GM13977 (cell line): ENCODE data around the gene AZI2.

Experiments
- DNase-seq: peaks from one replicate; pipeline ENCODE4 v3.0.0; 2012; ENCODE audit warnings: low spot score
- in situ Hi-C: fragments of 300-500 bp; cut with MboI; formaldehyde crosslinking; loops from one replicate; pipeline ENCODE4 v1.12.0; 2022; ENCODE audit warnings: low sequenced_read_pairs, low pct_unique_long_range_greater_than_20kb, mixed read lengths, inconsistent platforms; ENCODE audit not compliant: unreplicated experiment
- TF ChIP-seq, protein P1 (sequence below): IDR thresholded peaks from 2 replicates; pipeline ENCODE4 v1.5.1; 2012; ENCODE audit warnings: mild to moderate bottlenecking, control low read depth; ENCODE audit not compliant: insufficient read depth; ENCODE audit errors: extremely low read depth, missing control alignments

Gene AZI2, protein sequence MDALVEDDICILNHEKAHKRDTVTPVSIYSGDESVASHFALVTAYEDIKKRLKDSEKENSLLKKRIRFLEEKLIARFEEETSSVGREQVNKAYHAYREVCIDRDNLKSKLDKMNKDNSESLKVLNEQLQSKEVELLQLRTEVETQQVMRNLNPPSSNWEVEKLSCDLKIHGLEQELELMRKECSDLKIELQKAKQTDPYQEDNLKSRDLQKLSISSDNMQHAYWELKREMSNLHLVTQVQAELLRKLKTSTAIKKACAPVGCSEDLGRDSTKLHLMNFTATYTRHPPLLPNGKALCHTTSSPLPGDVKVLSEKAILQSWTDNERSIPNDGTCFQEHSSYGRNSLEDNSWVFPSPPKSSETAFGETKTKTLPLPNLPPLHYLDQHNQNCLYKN

DNA sequence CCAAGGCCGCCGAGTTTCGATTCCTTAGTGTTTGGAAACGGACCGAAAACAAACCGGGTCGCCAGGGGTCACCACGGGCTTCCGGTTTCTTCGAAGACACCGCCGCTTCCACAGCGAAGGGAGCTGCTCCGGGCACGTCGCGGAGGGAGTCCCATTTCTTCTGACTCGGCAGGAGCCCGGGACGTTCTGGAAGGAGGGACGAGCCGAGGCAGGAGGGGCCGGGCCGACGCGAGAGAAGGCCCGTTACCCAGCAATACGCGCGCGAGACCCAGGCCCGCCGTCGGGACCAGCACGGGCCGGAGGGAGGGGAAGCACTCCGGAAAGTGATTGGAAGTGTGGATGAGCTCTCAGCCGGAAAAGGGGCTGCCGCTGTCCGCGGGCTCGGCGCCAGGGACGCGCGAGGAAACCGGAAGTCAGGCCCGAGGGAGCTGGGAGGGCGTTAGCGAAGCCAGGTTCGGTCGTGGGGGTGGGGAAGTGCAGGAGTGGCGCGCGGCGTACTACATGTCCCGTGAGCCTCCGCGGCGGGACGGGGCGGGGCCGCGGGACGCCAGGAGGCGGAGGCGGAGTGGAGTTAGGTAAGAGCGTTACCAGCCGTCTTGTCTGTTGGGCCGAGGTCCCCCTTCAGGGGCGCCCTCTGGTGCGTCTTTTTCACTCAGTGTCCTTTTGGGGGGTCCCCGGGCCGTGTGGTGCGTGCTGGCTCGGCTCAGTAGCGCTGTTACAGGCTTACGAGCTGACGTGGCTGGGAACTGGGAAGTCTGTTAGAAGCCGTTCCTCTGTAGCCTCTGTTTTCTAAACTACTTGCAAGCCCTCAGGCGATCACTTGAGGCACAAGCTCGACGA lies at the start of gene AZI2, which contains the start of gene ZCWPW2:
TSS of gene AZI2 (minus strand) at position 196 of the 840 bp plus-strand sequence. CDS start 8,207 bp downstream, outside the sequence.
TSS of gene ZCWPW2 (plus strand) at position 93 of the 840 bp plus-strand sequence. CDS start 64,348 bp downstream, outside the sequence.
- peak; percentile 82 for DNase-seq
- in situ Hi-C loops: no loop called here
- TF ChIP-seq, protein P1, sequence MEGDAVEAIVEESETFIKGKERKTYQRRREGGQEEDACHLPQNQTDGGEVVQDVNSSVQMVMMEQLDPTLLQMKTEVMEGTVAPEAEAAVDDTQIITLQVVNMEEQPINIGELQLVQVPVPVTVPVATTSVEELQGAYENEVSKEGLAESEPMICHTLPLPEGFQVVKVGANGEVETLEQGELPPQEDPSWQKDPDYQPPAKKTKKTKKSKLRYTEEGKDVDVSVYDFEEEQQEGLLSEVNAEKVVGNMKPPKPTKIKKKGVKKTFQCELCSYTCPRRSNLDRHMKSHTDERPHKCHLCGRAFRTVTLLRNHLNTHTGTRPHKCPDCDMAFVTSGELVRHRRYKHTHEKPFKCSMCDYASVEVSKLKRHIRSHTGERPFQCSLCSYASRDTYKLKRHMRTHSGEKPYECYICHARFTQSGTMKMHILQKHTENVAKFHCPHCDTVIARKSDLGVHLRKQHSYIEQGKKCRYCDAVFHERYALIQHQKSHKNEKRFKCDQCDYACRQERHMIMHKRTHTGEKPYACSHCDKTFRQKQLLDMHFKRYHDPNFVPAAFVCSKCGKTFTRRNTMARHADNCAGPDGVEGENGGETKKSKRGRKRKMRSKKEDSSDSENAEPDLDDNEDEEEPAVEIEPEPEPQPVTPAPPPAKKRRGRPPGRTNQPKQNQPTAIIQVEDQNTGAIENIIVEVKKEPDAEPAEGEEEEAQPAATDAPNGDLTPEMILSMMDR: peak; percentile 26

DNA sequence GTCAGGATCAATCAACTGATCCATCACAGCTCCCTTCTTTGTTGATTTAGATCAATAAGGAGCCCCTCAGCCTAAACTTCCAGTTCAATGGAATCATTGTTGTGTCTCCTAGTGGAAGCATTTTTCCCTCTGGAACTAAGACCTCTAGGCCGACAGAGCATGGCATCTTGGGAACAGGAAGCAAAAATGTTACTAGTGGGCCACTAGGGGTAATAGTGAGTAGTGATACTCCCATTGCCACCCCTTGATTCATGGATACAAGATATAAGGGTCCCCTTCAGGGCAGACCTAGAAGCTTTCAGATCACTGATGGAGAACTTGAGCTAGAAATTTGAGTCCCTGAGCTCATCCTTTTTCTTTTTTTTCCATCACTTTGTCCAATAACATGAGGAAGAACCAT lies 40.4 kb upstream of the AZI2 start:
- in situ Hi-C loops: no loop called here
- TF ChIP-seq, protein P1: no peak
- no peak for DNase-seq

DNA sequence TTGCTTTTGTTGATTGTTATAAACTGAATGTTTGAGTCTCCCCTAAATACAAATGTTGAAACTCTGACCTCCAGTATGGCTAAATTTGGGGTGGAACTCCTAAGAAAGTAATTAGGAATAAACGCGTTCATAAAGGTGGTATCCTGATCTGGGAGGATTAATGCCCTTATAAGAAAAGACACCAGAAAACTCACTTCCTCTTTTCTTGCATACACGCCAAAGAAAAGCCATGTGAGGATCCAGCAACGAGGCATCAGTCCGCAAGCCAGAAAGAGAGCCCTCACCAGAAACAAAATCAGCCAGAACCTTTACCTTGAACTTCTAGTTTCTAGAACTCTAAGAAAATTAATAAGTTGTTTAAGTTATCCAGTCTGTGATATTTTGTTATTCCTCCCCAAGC lies 37.4 kb upstream of the AZI2 start:
- DNase-seq: no peak
- in situ Hi-C loops: no loop called here
- TF ChIP-seq, protein P1: no peak

DNA sequence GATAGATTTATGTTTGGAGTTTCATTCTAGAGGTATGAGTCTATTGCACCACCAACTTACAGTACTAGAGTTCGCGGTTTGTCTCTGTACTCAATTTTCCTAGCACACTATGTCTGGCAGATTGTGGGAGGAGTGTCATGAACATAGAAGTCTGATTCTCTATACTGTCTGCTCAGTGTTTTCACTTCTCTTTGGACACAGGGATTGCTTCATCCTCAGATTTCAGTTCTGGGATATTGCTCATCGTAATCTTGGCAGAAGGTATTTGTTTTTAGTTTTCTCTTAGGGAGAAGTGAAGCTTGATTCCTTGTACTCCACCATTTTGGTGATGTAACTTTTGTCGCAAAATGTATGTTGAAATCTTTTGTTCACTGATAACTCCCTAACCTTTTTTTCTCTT lies 27.8 kb upstream of the AZI2 start:
- in situ Hi-C loops: no loop called here
- TF ChIP-seq, protein P1: no peak
- no peak for DNase-seq

DNA sequence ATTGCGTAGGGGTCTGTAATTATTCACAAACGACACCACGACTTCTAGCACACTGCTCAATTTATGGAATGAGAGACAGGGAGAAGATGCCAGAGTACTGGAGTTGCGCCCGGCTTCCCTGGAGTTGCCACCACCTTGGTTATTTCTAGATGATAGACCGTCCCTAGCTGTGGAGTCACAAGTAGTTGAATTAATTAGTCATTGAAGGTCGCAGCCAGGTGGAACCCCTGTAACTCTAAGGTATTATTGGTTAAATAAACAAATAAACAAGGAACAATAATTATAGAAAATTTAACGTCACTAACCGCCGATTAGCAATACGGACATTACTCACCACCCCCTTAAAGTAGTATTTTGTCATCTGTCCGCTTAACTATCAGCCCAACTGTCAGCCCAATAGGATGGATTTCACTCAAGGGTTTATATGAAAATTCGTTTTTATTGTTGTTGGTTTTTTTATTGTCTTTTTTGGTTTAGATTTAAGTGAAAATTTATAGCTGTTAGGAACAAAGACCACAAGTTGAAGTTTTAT lies 911 bp upstream of the AZI2 start:
- TF ChIP-seq, protein P1: no peak
- in situ Hi-C loops: no loop called here
- no peak for DNase-seq

DNA sequence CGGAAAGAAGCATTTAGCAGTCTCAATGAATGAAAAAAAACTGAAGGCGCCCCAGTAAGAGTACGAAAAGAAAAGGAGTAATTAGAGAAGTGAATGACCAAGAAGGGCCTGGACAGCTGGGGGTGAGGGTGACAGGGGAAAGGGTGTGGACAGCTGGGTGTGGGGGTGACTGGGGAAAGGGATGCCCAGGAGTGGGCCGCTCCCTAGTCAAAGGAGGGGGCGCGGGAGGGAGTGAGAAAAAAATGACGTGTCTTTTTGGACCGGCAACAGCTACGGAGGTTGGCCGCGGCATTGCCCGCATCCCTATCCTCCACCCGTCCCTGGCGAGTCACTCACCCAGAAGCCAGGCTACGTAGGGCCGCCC lies 377 bp downstream of the AZI2 start:
- TF ChIP-seq, protein P1: no peak
- no peak for DNase-seq
- in situ Hi-C loops: no loop called here
